SKM-1 treated with dmso at 0.1 percent for 144 hours (cell line): ENCODE results near the gene APBA1.

ENCODE experiments used
- DNase-seq: peaks from one replicate; lab custom pipeline; 2025; ENCODE audit not compliant: unreplicated experiment; lab: John Stamatoyannopoulos, UW

APBA1 gene

GRCh38 chr9:69535911-69536310 lies 136.3 kb downstream of the APBA1 start:
- DNase-seq, result no peak

- no peak for DNase-seq
These were observed 136.8 kb downstream of the APBA1 start for GRCh38 chr9:69535286-69535832.

GRCh38 chr9:69532396-69532795 lies 139.8 kb downstream of the APBA1 start:
- no peak for DNase-seq

GRCh38 chr9:69527454-69527853 lies 144.7 kb downstream of the APBA1 start:
- no peak for DNase-seq

GRCh38 chr9:69526699-69527098 lies 145.5 kb downstream of the APBA1 start:
- no peak for DNase-seq

DNA sequence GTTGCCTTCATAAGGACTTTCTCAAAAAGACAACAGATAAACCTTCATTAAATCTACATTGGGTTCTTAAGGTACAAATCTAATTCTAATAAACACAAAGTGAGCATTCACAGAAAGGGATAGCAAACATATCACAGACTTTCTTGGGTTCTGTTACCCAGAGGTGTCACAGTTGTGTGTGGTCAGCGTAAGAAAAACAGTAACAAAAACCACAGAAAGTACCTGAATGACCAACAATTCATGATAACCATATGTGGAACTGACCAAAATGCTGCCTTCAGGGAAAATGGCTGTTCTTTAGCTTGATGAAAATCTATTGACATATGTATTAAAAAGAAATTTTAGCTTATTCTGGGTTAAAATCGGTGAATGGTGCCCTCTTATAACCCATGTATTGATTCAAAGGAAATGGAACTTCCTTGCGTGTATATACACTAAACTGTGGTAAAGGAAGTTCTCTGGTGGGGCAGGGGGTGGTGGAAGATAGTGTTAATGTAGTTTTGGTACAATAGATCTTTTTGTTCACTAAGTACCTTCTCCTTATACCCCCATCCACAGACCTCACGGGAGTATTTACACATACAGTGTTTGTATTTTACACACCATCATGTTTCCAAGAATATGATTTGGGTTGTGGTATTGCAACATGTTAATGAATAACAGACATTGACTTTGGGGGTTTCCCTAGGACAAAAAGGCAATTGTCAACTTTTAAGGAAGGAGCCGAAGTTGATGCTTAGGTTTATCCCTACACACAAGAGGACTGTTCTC lies 152.5 kb downstream of the APBA1 start:
- no peak for DNase-seq

- no peak for DNase-seq
These were observed 155.5 kb downstream of the APBA1 start for GRCh38 chr9:69516353-69517322.

DNA sequence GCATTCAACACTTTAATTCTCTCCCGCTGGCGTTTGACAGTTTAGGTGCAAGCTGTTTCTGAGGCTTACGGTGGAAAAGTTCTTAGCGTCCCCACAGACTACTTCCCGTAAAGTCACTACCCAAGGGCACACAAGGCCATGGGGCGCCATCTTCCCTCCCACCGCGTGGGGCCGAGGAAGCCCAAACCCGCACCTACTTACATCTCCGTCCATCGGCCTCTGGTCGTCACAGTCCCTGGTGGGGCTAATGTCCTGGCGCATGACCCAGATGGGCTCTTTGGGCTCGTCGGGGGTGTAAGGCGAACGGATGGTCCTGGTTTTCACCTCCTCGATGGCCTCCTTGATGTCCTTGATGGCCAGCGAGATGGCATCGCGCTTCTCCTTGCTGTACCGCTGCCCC lies 156.4 kb downstream of the APBA1 start:
- no peak for DNase-seq

- no peak for DNase-seq
These were observed 158.9 kb downstream of the APBA1 start for GRCh38 chr9:69513141-69513820.

DNA sequence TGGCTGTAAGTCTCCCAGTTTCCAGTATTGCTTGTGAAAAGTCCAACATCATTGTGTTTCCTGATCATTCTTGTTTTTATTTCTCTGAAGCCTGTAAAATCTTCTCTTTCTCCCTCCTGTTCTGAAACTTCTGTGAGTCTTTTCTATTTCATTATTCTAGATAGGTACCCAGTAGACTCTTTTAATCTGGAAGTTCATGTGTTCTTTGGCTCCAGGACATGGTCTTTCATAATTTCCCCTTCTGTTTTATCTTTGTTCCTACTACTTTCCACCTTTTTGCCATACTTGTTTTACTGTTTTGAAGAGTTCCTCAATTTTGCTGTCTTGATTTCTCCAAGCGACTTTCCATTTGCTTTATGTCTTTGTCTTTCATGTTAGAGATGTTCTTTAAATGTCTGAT lies 168.1 kb downstream of the APBA1 start:
- no peak for DNase-seq

- no peak for DNase-seq
These were observed 169.4 kb downstream of the APBA1 start for GRCh38 chr9:69502671-69503301.

DNA sequence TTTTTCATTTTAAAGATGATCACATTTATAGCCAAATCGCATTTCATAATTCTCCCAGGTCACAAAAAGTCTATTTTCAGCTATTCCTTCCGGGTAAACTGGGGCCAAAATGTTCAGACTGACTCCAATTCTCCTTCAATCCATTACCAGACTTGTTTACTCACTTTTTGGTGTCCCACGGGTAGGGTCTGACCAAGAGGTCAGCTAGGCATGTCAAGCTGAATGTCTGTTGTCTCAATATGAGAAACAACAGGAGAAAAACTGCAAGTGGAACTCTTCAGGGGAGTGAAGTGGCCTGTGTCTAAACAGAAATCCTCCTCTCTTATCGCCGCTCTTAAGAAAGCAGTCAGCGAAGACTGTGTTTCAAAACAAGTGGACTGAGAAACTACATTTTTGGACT lies 171.3 kb downstream of the APBA1 start:
- no peak for DNase-seq

DNA sequence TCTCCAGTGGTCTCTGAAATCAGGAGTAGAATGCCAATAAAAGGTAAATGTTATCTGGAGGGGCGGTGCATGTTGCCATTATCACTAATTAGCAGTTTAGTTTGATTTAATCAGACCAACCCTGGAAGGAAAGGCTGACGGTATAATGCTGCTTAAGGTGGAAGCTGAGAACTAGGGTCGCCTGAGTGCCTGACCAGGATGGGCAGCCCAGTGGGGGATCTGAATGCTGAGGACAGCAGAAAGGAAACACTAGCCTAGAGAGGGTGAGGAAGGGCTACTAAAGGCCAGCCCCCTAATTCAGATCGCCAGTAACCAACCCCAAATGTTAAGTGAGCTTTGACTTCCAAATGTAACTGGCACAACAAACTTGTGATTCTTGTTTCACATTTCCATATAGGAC lies 172.2 kb downstream of the APBA1 start:
- no peak for DNase-seq

DNA sequence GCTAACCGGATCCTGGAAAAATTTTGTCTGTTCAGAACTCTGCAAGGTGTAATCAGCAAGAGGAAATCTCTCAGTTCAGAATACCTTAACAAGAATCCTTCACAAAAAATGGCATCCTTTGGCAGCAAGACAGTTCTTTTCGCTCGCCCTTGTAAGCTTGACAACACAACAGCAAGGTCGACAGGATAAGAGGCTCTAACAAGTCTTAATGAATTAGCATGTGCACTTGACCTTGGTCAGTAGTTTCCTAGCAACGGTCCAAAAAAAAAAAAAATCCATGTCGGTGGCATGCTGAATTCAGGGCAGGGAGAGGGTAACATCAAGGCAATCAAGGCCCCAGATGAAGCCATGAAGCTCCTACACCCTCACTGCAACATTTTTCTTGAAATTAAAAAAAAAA lies 172.8 kb downstream of the APBA1 start:
- no peak for DNase-seq

DNA sequence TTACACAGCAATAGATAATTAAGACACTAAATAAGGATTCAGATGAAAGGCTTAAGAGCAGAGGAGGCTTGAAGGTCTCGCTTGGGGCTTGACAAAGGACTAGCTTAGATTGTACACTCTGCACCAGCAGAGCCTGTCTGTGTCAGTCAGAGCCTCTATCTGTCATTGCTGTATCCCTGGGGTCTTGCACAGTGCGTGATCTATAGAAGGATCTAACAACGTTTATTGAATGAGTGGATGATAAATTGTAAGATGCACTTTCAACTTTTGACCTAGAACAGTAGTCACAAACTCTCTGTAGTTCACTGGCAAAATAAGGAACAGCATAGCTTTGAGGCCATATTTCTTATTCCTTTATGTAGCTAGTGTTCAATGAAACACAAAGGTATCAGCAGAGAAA lies 173.7 kb downstream of the APBA1 start:
- no peak for DNase-seq

- no peak for DNase-seq
These were observed 174.4 kb downstream of the APBA1 start for GRCh38 chr9:69497816-69498215.

- no peak for DNase-seq
These were observed 175.2 kb downstream of the APBA1 start for GRCh38 chr9:69496846-69497450.

- no peak for DNase-seq
These were observed 176.9 kb downstream of the APBA1 start for GRCh38 chr9:69495296-69495695.

- DNase-seq, result no peak
These were observed 177.4 kb downstream of the APBA1 start for GRCh38 chr9:69494763-69495162.

GRCh38 chr9:69494208-69494607 lies 178.0 kb downstream of the APBA1 start:
- DNase-seq, result no peak
